HG03469 (cell line): ENCODE data around the gene HTR7.

Source experiments
- ATAC-seq: cut with Tn5 transposase; IDR thresholded peaks from one replicate; pipeline ENCODE4 v1.9.1; 2021; ENCODE audit warnings: mild to moderate bottlenecking, moderate library complexity, moderate number of reproducible peaks; ENCODE audit not compliant: unreplicated experiment

Gene HTR7

DNA sequence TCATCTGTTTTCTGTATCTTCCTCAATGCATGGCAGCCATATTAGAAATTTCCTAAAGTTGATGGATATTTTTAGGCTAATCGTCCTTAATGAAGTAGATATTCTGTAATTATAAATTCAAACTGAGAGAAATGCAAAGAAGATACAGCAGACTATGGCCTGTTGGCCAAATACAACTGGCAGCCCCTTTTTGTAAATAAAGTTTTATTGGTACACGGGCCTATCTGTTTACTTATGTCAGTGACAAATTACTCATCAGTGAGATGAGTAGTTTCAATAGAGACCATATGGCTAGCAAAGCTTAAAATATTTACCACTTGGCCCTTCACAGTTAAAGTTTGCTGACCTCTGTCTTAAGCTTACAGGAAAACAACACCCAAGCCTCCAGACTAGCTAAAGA, 112.3 kb downstream of the HTR7 start:
- no peak for ATAC-seq

DNA sequence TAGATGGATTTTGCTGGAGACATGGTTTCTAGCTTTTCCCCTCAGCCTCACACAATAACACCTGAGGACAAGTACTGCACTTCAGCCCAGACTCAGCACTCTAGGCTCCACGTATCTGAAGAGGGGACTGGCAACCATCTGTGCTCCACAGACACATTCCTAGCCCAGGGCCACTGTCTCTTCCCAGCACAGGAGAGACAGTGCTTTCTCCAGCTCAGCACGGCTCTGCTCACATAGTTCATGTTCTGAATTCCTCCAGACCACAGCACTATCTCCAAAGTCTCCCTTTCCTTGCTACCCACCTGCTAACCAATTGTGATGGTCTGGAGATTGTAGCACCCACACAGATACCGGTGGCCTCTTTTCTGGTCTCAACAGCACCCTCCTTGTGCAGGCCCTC, 114.5 kb downstream of the HTR7 start:
- ATAC-seq: no peak

DNA sequence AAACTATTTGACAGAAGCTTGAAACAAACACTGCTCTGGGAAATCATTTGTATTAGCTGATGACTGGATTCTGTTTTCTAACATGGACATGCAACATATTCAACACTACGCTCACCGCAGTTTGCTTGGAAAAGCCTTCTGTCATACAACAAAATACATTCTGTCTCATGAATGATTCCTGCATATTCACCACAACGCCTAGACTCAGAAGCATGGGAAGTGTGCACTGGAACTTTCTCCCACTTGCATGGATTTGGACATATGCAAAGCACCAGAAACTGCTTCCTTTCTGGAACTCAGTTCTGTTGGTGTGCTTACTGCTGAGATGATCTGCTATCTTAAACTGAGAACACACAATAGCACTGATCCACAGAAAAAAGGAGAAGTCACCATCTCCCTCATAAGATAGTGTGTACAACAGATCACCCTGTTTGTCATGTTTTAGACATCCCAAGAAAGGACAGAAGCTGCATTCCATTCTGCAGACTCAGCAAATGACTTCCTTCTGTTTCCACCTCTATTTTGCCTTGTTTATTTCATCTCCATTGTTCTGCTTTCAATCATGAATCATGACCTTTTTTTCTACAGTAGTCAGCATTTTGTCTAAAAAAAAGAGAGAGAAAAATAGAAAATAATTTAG, 115.8 kb downstream of the HTR7 start:
- ATAC-seq: no peak

GRCh38 chr10:90740265-90740664, 117.6 kb downstream of the HTR7 start:
- ATAC-seq: no peak

DNA sequence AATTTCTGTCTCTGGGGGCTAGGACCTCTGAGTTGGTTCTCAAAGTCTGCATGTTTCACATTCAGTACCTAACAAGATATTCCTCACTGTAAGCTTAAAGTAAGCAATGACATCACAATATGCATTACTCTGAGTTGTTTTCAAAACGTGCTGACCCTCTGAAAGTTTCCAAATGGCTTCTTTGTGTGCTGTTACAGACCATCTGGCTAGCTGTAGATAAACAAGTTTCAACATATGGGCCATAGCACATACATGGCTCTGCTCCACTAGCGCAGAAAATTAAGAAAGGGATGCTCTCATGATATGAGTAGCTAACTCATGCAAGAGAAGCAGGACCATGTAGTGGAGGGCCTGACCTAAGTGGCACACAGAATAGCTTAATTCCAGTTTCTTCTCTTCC, 119.0 kb downstream of the HTR7 start:
- no peak for ATAC-seq

- ATAC-seq: no peak
Observed at GRCh38 chr10:90734415-90734814, 123.4 kb downstream of the HTR7 start.

DNA sequence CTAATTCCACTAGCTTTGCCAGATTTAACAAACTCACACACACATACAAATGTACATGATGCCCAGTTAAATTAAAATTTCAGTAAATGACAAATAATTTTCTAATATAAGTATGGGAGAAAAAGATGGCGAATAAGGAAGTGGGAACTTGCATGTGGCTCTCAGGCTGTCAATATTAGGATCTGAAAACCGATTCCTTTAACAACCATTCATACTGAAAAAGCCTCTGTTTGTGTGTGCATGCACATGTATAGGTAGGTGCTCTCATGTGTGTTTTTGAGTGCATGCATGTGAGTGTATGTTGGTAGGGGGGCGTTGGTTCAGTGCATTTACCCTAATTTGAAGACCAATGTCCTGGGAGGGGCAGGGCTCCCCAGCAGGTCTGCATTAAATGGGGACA, 125.3 kb downstream of the HTR7 start:
- no peak for ATAC-seq

DNA sequence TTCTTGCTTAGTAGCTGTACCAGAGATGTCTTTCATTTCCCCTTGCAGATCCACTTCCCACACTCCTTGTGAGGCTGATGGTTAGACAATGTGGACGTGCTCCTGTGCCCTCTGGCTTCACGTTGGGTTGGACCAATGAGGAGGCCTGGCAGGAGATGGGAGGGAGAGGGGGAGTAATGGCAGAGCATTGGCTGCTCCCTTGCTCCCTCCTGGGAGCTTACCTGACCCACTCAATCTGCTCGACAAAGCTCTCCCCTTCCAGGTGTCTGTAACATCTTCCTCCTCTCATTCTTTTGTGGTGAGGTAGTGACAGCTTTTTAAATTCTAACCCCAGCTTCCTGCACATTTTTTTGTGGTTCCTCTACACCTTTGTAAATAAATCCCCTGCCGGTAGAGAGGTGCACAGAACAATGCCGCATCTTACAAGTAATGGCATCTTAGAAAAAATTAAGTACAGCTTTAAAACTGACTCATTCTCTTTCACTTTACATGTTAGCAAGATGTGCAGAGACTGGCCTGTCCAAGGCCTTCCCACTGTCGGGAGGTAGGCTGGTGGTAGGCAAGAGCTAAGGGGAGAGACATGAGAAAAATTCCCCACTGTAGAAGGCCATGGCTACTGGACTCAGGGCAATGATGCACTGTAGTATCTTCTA, 134.3 kb downstream of the HTR7 start:
- no peak for ATAC-seq

DNA sequence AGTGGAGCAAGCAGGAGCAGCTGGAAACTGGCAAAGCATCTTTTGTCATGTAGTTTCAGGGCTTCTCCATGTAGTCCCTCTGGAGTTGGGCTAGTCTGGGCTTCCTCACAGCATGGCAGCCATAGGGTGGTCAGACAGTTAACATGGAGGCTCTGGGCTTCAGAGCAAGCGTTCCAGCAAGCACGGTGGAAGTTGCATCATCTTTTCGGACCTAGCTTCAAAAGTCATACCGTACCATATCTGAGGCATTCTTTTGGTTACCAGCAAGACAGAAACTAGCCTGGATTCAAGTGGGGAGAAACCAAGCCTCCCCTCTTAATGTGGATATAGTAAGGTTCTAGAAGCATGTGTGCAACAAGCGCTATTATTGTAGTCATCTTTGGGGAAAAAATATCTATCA, 135.0 kb downstream of the HTR7 start:
- no peak for ATAC-seq

GRCh38 chr10:90718182-90718581, 139.7 kb downstream of the HTR7 start:
- no peak for ATAC-seq

DNA sequence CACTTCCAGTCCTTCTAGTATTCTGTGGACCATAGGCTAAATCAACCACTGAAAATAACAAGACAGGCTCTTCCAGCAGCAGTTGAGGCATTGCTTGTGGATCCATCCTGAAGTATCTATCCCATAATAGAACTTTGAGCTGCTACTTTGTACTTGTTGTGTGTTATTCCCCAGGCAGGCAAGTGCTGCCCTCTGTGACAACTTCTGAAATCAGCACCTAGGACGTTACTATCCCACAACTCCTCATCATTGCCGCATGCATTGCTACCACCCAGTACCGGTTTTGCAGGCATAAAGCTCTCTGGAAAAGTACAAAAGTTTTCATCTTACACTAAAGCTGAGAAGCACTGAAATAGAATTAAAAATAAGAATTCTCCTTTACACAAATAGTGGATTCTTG, 145.3 kb downstream of the HTR7 start:
- ATAC-seq: no peak

- no peak for ATAC-seq
Observed at GRCh38 chr10:90709727-90710126, 148.1 kb downstream of the HTR7 start.

- no peak for ATAC-seq
Observed at GRCh38 chr10:90707657-90708056, 150.2 kb downstream of the HTR7 start.

GRCh38 chr10:90701428-90701827, 156.4 kb downstream of the HTR7 start:
- no peak for ATAC-seq

DNA sequence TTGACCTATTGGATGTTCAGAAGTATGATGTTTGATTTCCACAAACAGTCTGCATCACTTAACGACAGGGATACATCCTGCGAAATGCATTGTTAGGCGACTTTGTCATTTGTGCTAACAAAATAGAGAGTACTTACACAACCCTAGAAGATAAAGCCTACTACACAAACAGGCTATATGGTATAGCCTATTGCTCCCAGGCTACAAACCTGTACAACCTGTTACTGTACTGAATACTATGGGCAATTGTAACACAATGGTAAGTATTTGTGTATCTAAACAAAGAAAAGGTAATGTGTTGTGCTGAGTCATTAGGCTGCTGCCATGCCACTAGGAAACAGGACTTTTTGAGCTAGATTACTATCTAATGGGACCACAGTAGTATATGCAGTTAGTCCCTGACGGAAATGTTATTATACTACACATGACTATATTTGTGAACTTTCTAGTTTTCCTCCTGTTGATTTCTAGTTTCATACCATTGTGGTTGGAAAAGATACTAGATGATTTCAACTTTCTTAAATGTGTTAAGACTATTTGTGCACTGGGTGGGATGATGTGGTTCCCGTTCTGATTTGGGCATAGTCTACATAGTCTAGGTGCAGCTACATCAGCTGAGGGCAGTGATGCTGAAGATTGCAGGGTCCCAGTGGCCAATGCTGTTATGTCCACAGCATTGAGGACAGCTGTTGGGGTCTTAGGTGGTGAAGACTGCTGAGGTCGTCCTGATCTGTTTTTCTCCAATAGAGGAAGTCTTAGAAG, 161.7 kb downstream of the HTR7 start:
- ATAC-seq: no peak
